Uterus (tissue), 2 donors: ENCODE data around the gene PRSS16.

Source experiments
- CTCF ChIP-seq, 4 experiments: fragments of 200-600 bp in 2 of 4; fragments of 450-650 bp in 2 of 4; sonication (generic) in 2 of 4; IDR thresholded peaks; one replicate each; pipeline ENCODE4 v1.5.1; 2016 to 2019; ENCODE audit warnings: antibody characterized with exemption in 4 of 4, mild to moderate bottlenecking in 2 of 4, moderate library complexity in 1 of 4
- POLR2A ChIP-seq, 2 donors: fragments of 450-650 bp; IDR thresholded peaks; one replicate each; pipeline ENCODE4 v1.6.1; 2016; ENCODE audit warnings: antibody characterized with exemption in 2 of 2, mild to moderate bottlenecking in 1 of 2, moderate library complexity in 1 of 2

GRCh38 chr6:27263886-27264285 is 16.4 kb downstream of the PRSS16 start:
- TF ChIP-seq CTCF (IDR thresholded peaks at IDR 0.05) (no peak), POLR2A (IDR thresholded peaks at IDR 0.05) (no peak)
